ENCODE results near the gene MXD3.

GRCh38 chr5:177293819-177294581, 17.7 kb downstream of the MXD3 start:
- TF ChIP-seq GATA2 (IDR thresholded peaks at IDR 0.05; ENCODE audit: low read depth, low read length) (no peak), GATA3 (IDR thresholded peaks at IDR 0.05; ENCODE audit: low read depth, low read length) (no peak)

All from SH-SY5Y (cell line).